ENCODE results near the gene MEF2A. TPM values are rescaled to one million over a fixed set of nuclear protein-coding genes. Genes with fewer than 3 reads are reported as not detected.

The MEF2A gene
- total and polyA plus RNA-seq, 12 donors: 31.2 to 194 (median 167) TPM

GRCh38 chr15:99719096-99719541 lies 153.3 kb downstream of the MEF2A start:
- intact Hi-C loops (cut with DNase I): no loop called here
- 83 to 89% methylated on average over 5 of the region's 5 CpGs for WGBS, 2 donors
- Histone ChIP-seq H3K27me3 (no peaks in the 10 kb centered on the region), H3K9me3 (no peaks in the 10 kb centered on the region), H3K4me3 (no peak overlapping the region), H3K4me1 (peaks cover 8 to 60% (median 45%) of the 10 kb centered on the region in 9 donors), H3K36me3 (peaks cover 0 to 37% (median 0%) of the 10 kb centered on the region in 9 donors), H3K27ac (peak overlapping the region in 2 of 10 donors; percentile 0 to 85)
- TF ChIP-seq CTCF (IDR thresholded peaks at IDR 0.05): no peak
- no peak for ATAC-seq
- no peak for DNase-seq

GRCh38 chr15:99720533-99720932 lies 154.7 kb downstream of the MEF2A start:
- no peak overlapping the region for H3K27ac ChIP-seq

GRCh38 chr15:99721104-99721778 lies 155.5 kb downstream of the MEF2A start:
- WGBS, 2 donors: 73 to 77% methylated on average over 3 of the region's 3 CpGs

More at GRCh38 chr15:99720533-99720932, 154.7 kb downstream of the MEF2A start:
- no peak for TF ChIP-seq CTCF (IDR thresholded peaks at IDR 0.05)
- Histone ChIP-seq H3K4me3 (no peak overlapping the region), H3K9me3 (no peaks in the 10 kb centered on the region), H3K4me1 (peaks cover 8 to 58% (median 40%) of the 10 kb centered on the region in 9 donors), H3K27me3 (no peaks in the 10 kb centered on the region), H3K36me3 (peaks cover 0 to 22% (median 0%) of the 10 kb centered on the region in 9 donors)
- 65 to 72% methylated on average over 7 of the region's 7 CpGs for WGBS, 2 donors
- intact Hi-C loops (cut with DNase I): no loop called here
- ATAC-seq (no peak), DNase-seq (no peak)

GRCh38 chr15:99721896-99722295 lies 156.1 kb downstream of the MEF2A start:
- H3K9me3 ChIP-seq: no peaks in the 10 kb centered on the region
- H3K4me3 ChIP-seq: no peak overlapping the region
- DNase-seq: no peak
- H3K36me3 ChIP-seq: peaks cover 0 to 20% (median 0%) of the 10 kb centered on the region in 9 donors
- no peaks in the 10 kb centered on the region for H3K27me3 ChIP-seq
- no peak for ATAC-seq
- intact Hi-C loops (cut with DNase I): no loop called here
- WGBS, 2 donors: 95 to 96% methylated on average over 4 of the region's 4 CpGs
- H3K4me1 ChIP-seq: peaks cover 3 to 46% (median 27%) of the 10 kb centered on the region in 9 donors
- H3K27ac ChIP-seq: no peak overlapping the region
- no peak for TF ChIP-seq CTCF (IDR thresholded peaks at IDR 0.05)

More at GRCh38 chr15:99721104-99721778, 155.5 kb downstream of the MEF2A start:
- no peaks in the 10 kb centered on the region for H3K9me3 ChIP-seq
- DNase-seq: no peak
- no peaks in the 10 kb centered on the region for H3K27me3 ChIP-seq
- peaks cover 8 to 51% (median 33%) of the 10 kb centered on the region in 9 donors for H3K4me1 ChIP-seq
- no peak for TF ChIP-seq CTCF (IDR thresholded peaks at IDR 0.05)
- H3K27ac ChIP-seq: no peak overlapping the region
- ATAC-seq: no peak
- peaks cover 0 to 16% (median 0%) of the 10 kb centered on the region in 9 donors for H3K36me3 ChIP-seq
- H3K4me3 ChIP-seq: no peak overlapping the region
- intact Hi-C loops (cut with DNase I): no loop called here
